Osteoblast (primary cell): ENCODE data around the gene PRR13. TPM values are rescaled to one million over a fixed set of nuclear protein-coding genes. Genes with fewer than 3 reads are reported as not detected.
A peak's percentile ranks its signal among the peaks of the same experiment; 100 is the strongest.
"Not testable (repeated sequence)": the region's sequence is repeated elsewhere in the genome, so short reads cannot be mapped to it uniquely, and the experiment has no call there.

Experiments
- DNase-seq: peaks from one replicate; pipeline ENCODE4 v3.0.0; 2011; ENCODE audit warnings: low spot score, mixed read lengths; ENCODE audit not compliant: insufficient read length; ENCODE audit errors: missing footprints
- H2AFZ ChIP-seq: 2 replicates; pipeline ENCODE4 v1.6.0; 2011; ENCODE audit warnings: mild to moderate bottlenecking, low read length
- H3K27ac ChIP-seq: 2 replicates; pipeline ENCODE4 v1.5.1; 2011; ENCODE audit warnings: mild to moderate bottlenecking, low read depth, low read length, moderate library complexity
- H3K27me3 ChIP-seq: 2 replicates; pipeline ENCODE4 v1.6.0; 2012; ENCODE audit warnings: mild to moderate bottlenecking, control low read depth, inconsistent platforms, low read length, moderate library complexity; ENCODE audit not compliant: insufficient read depth
- H3K36me3 ChIP-seq: 2 replicates; pipeline ENCODE4 v1.5.1; 2011; ENCODE audit warnings: mild to moderate bottlenecking, low read length, control low read depth, moderate library complexity; ENCODE audit not compliant: insufficient read depth
- H3K4me1 ChIP-seq: 2 replicates; pipeline ENCODE4 v1.5.1; 2011; ENCODE audit warnings: mild to moderate bottlenecking, low read length, control low read depth, moderate library complexity; ENCODE audit not compliant: insufficient read depth
- H3K4me2 ChIP-seq: 2 replicates; pipeline ENCODE4 v1.6.0; 2011; ENCODE audit warnings: mild to moderate bottlenecking, low read length; ENCODE audit not compliant: insufficient read depth
- H3K4me3 ChIP-seq: fragments of 200-600 bp; sonication (generic); 3 replicates; pipeline ENCODE4 v1.5.1; 2012; ENCODE audit warnings: mild to moderate bottlenecking, low read length, inconsistent platforms; ENCODE audit not compliant: insufficient read depth
- H3K79me2 ChIP-seq: 2 replicates; pipeline ENCODE4 v1.6.0; 2012; ENCODE audit warnings: mild to moderate bottlenecking, low read length, control low read depth, inconsistent platforms; ENCODE audit not compliant: insufficient read depth
- H3K9me3 ChIP-seq: 2 replicates; pipeline ENCODE4 v1.5.1; 2011; ENCODE audit warnings: low read depth, low read length, control low read depth
- H4K20me1 ChIP-seq: 2 replicates; pipeline ENCODE4 v1.6.0; 2012; ENCODE audit warnings: mild to moderate bottlenecking, low read length, control low read depth; ENCODE audit not compliant: insufficient read depth
- CTCF ChIP-seq: IDR thresholded peaks from 2 replicates; pipeline ENCODE4 v1.5.1; 2011; ENCODE audit warnings: mild to moderate bottlenecking, low read depth, low read length, moderate library complexity; ENCODE audit errors: extremely low read depth
- total RNA-seq: library from RNA; depleted of rRNA; stranded (reverse); fragments of >200 nt; gene quantifications from 2 replicates; pipeline ENCODE4 v1.2.3, GENCODE V29; 2012

The PRR13 gene
- total RNA-seq, 1 donor: 55.0 TPM

- H3K36me3 ChIP-seq: no peaks in the 10 kb centered on the region
- H3K4me2 ChIP-seq: no peak overlapping the region
- peaks cover 23% of the 10 kb centered on the region for H3K4me1 ChIP-seq
- no peak overlapping the region for H2AFZ ChIP-seq
- H3K27me3 ChIP-seq: no peaks in the 10 kb centered on the region
- no peak overlapping the region for H3K4me3 ChIP-seq
- no peak for TF ChIP-seq CTCF
- H3K27ac ChIP-seq: no peak overlapping the region
- DNase-seq: no peak
- no peaks in the 10 kb centered on the region for H4K20me1 ChIP-seq
- H3K9me3 ChIP-seq: no peaks in the 10 kb centered on the region
- H3K79me2 ChIP-seq: no peaks in the 10 kb centered on the region
Observed at GRCh38 chr12:53430116-53430515, 11.4 kb upstream of the PRR13 start.

- H3K36me3 ChIP-seq: no peaks in the 10 kb centered on the region
- H3K9me3 ChIP-seq: no peaks in the 10 kb centered on the region
- peak overlapping the region; percentile 86 for H2AFZ ChIP-seq
- peak overlapping the region; percentile 25 for H3K4me2 ChIP-seq
- no peaks in the 10 kb centered on the region for H3K27me3 ChIP-seq
- H3K27ac ChIP-seq: peak overlapping the region; percentile 43
- H3K4me3 ChIP-seq: no peak overlapping the region
- H3K79me2 ChIP-seq: no peaks in the 10 kb centered on the region
- peaks cover 23% of the 10 kb centered on the region for H3K4me1 ChIP-seq
- no peak for TF ChIP-seq CTCF
- H4K20me1 ChIP-seq: no peaks in the 10 kb centered on the region
- DNase-seq: no peak
Observed at GRCh38 chr12:53431187-53431586, 10.3 kb upstream of the PRR13 start.

GRCh38 chr12:53435326-53435725 lies 6.2 kb upstream of the PRR13 start:
- not testable (repeated sequence) for H3K4me2 ChIP-seq, H3K27ac ChIP-seq, H4K20me1 ChIP-seq, H3K36me3 ChIP-seq, H2AFZ ChIP-seq, H3K27me3 ChIP-seq, H3K4me3 ChIP-seq, DNase-seq, H3K9me3 ChIP-seq, H3K79me2 ChIP-seq
- H3K4me1 ChIP-seq: peaks cover 12% of the 10 kb centered on the region

- H3K27ac ChIP-seq, H3K27me3 ChIP-seq, H4K20me1 ChIP-seq, H2AFZ ChIP-seq, H3K36me3 ChIP-seq, H3K9me3 ChIP-seq, H3K4me2 ChIP-seq, H3K4me3 ChIP-seq, DNase-seq: not testable (repeated sequence)
- Histone ChIP-seq H3K79me2 (peaks cover 23% of the 10 kb centered on the region), H3K4me1 (peaks cover 18% of the 10 kb centered on the region)
Observed at GRCh38 chr12:53439582-53439981, 2.0 kb upstream of the PRR13 start.

- Histone ChIP-seq H3K9me3 (no peaks in the 10 kb centered on the region), H3K36me3 (peaks cover 32% of the 10 kb centered on the region), H3K27ac (no peak overlapping the region), H3K4me1 (peaks cover 18% of the 10 kb centered on the region), H3K27me3 (no peaks in the 10 kb centered on the region), H2AFZ (no peak overlapping the region), H4K20me1 (no peaks in the 10 kb centered on the region), H3K4me3 (no peak overlapping the region), H3K79me2 (peaks cover 34% of the 10 kb centered on the region), H3K4me2 (no peak overlapping the region)
- no peak for DNase-seq
- TF ChIP-seq CTCF: no peak
Observed at GRCh38 chr12:53443955-53444354, 2.4 kb downstream of the PRR13 start.

GRCh38 chr12:53444593-53445325 lies 3.2 kb downstream of the PRR13 start:
- not testable (repeated sequence) for H3K9me3 ChIP-seq, H3K27me3 ChIP-seq, H3K4me3 ChIP-seq, H4K20me1 ChIP-seq, H2AFZ ChIP-seq, H3K4me2 ChIP-seq, DNase-seq
- Histone ChIP-seq H3K79me2 (peaks cover 34% of the 10 kb centered on the region), H3K4me1 (peaks cover 18% of the 10 kb centered on the region), H3K27ac (peak overlapping the region; percentile 4), H3K36me3 (peaks cover 32% of the 10 kb centered on the region)
